Kidney epithelial cell (primary cell): ENCODE data around the gene SIM2. TPM values are rescaled to one million over a fixed set of nuclear protein-coding genes. Genes with fewer than 3 reads are reported as not detected.

Experiments used
- DNase-seq: peaks from one replicate; pipeline ENCODE4 v3.0.0-alpha.2; 2010; ENCODE audit warnings: low read depth
- H3K27me3 ChIP-seq: 2 replicates; pipeline ENCODE4 v1.6.0; 2011; ENCODE audit warnings: low read length; ENCODE audit not compliant: control insufficient read depth, insufficient read depth
- H3K36me3 ChIP-seq: 2 replicates; pipeline ENCODE4 v1.5.1; 2011; ENCODE audit warnings: low read length; ENCODE audit not compliant: control insufficient read depth, insufficient read depth
- H3K4me3 ChIP-seq: 2 replicates; pipeline ENCODE4 v1.5.1; 2011; ENCODE audit warnings: low read depth, mild to moderate bottlenecking, control low read depth, low read length
- CTCF ChIP-seq: IDR thresholded peaks from 2 replicates; pipeline ENCODE4 v1.5.1; 2011; ENCODE audit warnings: mild to moderate bottlenecking, moderate library complexity, low read length, control low read depth, inconsistent platforms; ENCODE audit not compliant: insufficient read depth, poor library complexity, severe bottlenecking
- total RNA-seq: library from RNA; depleted of rRNA; stranded (reverse); fragments of >200 nt; gene quantifications from 2 replicates; pipeline ENCODE4 v1.2.3, GENCODE V29; 2015

Gene SIM2
- total RNA-seq, 1 donor from 2014 or later: 9.5 TPM

GRCh38 chr21:36690628-36691554 is 8.0 kb upstream of the SIM2 start:
- no peak for DNase-seq

GRCh38 chr21:36691555-36692041 is 7.3 kb upstream of the SIM2 start:
- H3K27me3 ChIP-seq: peaks cover 66% of the 10 kb centered on the region
- H3K36me3 ChIP-seq: no peaks in the 10 kb centered on the region
- no peak overlapping the region for H3K4me3 ChIP-seq
- no peak for DNase-seq
- TF ChIP-seq CTCF: no peak

More at GRCh38 chr21:36690628-36691554, 8.0 kb upstream of the SIM2 start:
- Histone ChIP-seq H3K27me3 (peaks cover 59% of the 10 kb centered on the region), H3K36me3 (no peaks in the 10 kb centered on the region), H3K4me3 (no peak overlapping the region)
- no peak for TF ChIP-seq CTCF

- peak overlapping the region; percentile 26 for H3K4me3 ChIP-seq
- no peaks in the 10 kb centered on the region for H3K36me3 ChIP-seq
- no peak for TF ChIP-seq CTCF
- H3K27me3 ChIP-seq: peaks cover 73% of the 10 kb centered on the region
- no peak for DNase-seq
These were observed 6.6 kb upstream of the SIM2 start for GRCh38 chr21:36692114-36692834.

- peaks cover 77% of the 10 kb centered on the region for H3K27me3 ChIP-seq
- peak overlapping the region; percentile 26 for H3K4me3 ChIP-seq
- peak; percentile 55 for TF ChIP-seq CTCF
- H3K36me3 ChIP-seq: no peaks in the 10 kb centered on the region
- no peak for DNase-seq
These were observed 6.0 kb upstream of the SIM2 start for GRCh38 chr21:36692835-36693488.

GRCh38 chr21:36693489-36694030 is 5.4 kb upstream of the SIM2 start:
- Histone ChIP-seq H3K36me3 (no peaks in the 10 kb centered on the region), H3K4me3 (no peak overlapping the region), H3K27me3 (peaks cover 80% of the 10 kb centered on the region)
- TF ChIP-seq CTCF: no peak
- DNase-seq: no peak
